ENCODE data around the gene TSHZ3.

TSHZ3 gene

DNA sequence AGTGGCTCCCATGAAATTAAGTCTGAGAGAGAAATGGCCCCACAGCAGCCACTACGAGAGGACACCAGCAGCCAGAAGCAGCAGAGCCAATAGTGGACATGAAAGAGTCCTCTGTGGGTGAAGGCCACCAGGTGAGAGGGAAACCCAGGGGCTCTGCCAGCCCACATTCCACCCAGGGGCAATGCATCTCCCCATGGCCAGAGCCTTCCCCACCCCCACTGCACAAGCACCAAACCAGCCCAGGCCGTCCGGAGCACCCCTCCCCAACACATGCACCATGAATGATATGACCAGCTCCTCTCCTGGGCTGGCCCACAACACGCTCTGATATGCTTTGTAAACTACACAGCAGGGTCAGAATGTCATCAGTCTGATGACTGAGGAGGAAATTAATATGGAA, 66.9 kb downstream of the TSHZ3 start:
- no peak for DNase-seq

GRCh38 chr19:31280287-31281006, 68.8 kb downstream of the TSHZ3 start:
- DNase-seq = no peak

DNA sequence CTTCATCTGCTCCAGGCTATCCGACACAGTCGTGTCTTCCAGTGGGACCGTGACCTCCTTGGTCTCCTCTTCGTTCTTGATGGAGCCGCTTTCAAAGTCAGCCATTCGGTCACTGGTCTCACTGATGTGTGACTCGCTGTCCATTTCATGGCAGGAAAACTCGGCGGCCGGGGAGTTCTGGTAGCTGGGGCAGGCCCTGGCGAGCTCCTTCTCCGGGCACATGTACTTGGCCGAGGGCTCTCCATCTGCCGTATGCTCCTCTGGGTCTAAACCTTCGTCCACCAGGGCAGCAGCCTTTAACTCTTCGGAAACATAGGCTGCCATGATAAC, 69.8 kb downstream of the TSHZ3 start:
- no peak for DNase-seq

DNA sequence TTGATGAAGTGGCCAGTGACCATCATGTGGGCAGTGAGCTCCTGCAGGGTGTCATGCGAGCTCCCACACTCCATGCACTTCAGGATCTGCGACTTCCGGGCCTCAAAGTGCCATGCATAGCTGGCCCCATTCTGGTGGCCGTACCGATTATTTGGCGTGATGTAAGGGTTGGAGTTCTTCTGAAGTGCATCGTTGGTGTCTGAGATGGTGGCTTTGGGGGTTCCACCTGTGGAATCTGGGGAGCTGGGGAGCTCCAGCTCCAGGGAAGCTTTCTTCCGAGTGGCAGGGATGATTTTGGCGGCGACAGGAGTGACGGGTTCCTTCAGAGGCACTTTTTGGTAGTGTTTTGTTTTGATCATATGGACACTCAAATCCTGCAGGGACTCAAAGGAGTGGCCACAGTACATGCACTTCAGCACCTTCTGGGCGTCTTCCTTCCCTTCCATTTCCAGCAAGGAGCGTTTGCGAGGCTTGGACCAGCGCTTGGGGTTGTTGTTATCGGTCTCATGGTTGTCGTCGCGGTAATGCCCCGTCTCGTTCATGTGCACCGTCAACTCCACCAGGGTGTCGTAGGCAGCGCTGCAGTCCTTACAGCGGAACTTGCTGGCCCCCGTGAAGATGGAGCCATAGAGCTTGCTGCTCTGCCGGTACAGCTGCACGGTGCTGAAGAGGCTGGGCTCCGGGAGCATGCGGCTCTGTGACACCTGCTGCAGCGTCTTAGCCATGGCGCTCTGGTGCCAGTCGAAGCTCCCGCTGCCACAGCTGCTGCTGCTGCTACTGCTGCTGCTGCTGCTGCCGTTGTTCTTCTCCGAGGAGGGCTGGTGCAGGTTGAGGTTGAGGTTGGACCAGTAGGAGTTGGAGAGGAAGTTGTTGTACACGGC, 70.4 kb downstream of the TSHZ3 start:
- no peak for DNase-seq

GRCh38 chr19:31277516-31277915, 71.7 kb downstream of the TSHZ3 start:
- no peak for DNase-seq

DNA sequence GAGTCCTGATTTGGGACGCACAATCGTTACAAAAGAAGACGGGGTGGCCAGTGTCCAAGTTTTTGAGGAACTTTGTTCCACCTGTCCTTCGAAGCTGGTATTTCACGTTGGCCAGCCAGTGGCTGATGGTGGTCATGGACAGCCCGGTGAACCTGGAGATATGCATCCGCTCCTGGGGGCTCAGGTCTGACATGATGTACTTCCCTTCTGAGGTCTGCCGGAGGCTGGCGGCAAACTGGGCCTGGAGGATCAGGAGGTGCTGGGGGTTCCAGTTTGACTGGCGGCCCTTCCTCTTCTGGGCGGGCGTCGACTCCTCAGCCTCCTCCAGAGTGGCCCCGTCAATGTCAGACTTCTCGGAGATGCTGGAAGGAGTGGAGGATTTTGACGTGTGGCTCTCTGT, 72.4 kb downstream of the TSHZ3 start:
- DNase-seq = no peak

DNA sequence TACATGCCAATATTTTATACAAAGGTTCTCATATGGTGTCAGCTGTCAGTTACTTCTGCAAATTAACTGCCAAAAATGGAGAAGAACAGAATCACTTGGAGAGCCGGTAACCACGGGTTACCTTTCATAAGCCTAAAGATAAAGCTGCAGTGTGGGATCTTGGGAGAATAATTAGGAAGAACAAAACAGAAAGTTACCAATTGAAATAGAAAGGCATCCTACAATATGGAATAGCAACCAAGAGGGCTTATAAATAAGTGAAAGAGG, 74.2 kb downstream of the TSHZ3 start:
- no peak for DNase-seq

DNA sequence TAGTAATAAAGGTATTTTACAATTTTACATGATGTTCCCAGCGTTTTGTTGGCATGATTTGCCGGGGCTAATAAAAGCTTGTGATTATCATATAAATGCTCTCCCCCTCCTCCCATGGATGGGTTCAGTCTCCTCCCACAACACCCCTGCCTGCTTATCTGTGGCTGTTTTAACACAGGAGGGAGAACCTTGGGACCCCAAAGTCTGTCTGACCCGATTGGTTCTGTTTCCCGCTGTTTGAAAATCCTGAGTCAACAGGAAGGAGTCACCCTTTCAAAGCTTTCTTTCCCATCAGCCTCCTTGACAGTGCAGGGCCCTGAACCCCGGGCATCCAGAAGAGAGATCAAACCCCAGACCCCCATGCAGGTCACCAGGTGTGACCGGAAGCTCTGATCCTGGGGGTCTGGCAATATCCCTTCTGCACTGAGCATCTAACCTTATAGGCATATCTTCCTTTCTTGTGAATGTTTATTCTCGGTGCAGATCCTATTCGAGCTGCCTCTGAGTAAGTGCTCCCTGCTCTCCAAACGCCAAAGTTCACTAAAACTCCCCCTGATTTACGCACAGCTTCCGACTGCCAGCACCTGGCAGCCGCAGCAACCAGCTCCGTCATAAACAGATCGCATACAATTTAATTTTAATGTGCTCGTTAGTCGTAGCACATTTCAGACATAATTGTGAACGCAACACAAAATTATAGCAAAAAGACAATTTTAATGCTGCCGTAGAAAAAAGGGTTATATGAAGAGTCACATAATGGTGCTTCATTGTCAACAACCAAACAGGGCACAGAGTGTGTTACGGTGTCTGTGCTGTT, 74.8 kb downstream of the TSHZ3 start:
- no peak for DNase-seq

- no peak for DNase-seq
Observed at GRCh38 chr19:31272583-31273106, 76.6 kb downstream of the TSHZ3 start.

DNA sequence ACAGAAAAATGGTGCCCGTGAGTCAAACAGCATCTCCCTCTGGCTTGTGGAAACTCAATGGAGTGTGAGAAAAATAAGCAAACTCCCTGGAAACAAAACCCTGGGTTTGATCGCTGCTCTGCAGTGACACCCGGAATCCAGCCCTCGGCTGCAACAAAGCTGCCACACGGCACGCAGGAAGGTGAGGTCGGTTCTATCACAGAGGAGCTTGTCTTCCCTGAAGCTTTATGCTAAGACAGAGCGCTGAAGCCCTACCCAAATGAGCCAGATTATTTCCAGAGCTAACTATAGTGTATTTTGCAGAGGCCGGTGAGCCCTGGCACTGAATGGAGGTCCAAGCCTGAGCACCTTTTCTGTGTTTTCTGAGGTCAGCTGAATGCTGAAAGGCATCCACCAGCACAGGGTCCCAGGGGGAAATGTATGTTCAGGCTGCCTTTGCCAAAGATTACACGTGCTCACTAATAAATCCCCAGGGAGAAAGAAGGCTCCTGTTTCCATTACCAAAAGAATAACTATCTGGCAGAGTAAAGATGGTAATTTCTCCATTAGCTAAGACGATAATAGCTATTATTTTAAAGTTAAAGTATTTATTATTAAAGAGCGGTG, 77.8 kb downstream of the TSHZ3 start:
- DNase-seq = no peak

DNA sequence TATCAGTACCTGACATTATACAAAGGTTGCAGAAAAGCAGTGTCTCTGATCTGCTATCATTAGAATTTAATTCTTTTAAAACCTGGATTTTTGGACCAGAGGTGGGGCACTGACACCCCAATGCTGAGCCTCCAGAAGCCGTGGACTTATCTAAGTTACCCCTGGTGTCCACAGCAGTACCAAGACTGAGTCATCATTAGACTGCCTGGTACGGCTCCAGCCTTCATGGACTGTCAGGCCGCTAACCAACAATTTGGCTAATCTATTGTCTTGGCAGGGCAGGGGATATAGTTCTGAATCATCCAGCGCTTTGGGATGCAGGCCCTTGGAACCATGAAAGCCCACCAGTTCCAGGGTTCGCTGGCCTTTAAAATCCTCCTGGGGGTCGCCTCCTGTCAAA, 78.3 kb downstream of the TSHZ3 start:
- peak; percentile 23 for DNase-seq

DNA sequence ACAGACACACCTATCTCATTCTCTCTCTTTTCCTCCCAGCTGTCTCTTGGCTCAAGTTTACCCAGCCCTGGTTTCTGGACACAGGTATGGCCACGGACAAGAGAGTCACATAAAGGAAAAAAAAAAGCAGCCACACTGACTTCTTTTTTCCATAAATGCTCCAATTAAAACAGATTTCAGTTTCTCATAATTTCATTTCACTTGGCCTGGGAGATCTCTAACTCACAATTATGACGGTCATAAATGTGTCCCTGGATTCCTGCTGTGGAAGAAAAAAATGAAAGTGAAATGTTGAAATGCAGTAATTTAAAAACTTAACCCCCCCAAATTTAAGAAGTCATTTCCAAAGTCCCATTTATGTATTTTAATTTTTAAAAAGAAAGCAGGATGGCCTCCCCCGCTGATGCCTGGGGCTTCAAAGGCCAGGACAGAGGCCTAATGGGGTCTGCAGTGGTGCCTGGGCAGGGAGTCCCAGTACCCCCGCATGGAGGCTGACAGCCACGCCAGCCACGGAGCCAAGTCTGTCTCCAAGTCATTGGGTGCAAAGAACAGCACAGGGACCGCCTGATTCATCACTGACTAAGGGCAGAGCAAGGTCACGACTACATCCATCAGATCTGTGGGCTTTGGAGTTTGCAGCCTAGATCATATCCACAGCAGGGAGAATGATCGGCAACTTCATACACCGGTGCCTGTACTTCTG, 79.7 kb downstream of the TSHZ3 start:
- no peak for DNase-seq

GRCh38 chr19:31268751-31269383, 80.4 kb downstream of the TSHZ3 start:
- DNase-seq = no peak

- DNase-seq = no peak
Observed at GRCh38 chr19:31266731-31267130, 82.5 kb downstream of the TSHZ3 start.

GRCh38 chr19:31266196-31266595, 83.0 kb downstream of the TSHZ3 start:
- no peak for DNase-seq

DNA sequence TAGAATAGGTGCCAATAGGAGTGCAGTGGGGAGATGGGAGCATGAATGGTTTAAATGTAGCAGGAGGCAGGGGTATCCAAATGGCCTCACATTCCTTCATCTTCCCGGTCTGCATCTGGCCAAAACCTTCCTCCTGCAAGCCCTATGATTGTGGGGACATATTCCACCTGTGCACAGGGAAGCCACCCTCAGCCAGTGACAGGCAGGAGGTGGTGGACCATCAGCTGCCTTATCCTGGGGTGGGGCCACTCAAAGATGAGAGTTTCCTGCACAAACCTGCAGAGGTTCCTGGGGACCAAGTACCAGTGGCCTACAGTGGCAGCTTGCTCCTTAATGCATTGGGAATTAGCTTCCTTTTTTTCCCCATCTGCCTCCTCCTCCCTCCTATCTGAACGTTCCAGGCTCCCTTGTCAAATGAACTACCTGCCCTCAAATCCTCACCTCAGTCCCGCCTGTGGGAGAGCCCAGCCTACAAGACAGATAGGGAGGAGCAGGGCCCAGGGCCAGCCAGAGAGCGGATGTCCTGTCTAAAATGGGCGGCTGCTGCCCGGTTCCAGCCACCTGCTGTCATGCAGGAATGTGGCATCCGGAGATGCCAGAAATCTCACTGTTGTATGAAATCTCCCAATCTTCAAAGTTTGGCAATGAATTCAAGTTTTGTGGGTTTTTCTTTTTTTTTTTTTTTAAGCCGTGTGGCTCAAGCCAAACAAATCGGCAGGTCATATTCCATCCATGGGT, 85.0 kb downstream of the TSHZ3 start:
- DNase-seq = no peak

- DNase-seq = peak; percentile 10
Observed at GRCh38 chr19:31263328-31263727, 85.9 kb downstream of the TSHZ3 start.

- DNase-seq = no peak
Observed at GRCh38 chr19:31262725-31263191, 86.5 kb downstream of the TSHZ3 start.

DNA sequence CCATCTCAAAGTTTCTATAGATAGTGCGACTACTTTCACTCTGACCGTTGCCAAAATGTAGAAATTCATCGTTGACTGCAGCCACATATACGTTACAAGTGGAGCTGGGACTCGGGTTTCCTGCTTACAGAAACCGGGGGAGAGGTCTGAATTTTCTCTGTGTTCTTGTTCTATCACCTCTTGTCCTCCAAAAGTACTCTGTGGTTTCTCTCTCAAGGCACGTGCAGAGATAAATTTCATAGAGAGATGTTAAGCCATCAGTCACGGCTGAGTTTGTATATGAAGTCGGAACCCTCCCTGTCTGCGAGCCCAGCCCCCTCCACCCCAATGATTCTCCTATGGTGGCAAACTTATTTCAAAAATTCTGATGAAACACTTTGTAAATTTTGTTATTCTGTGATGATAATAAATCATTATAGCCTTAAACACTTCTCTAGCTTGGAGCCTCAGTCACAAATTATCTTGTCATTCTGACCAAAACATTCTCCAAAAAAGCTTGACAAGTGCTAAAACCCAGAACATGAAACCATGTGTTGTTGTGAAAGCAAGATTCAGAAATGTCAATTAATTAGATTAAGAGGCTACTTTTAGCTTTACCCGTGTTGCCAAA, 87.5 kb downstream of the TSHZ3 start:
- no peak for DNase-seq

DNA sequence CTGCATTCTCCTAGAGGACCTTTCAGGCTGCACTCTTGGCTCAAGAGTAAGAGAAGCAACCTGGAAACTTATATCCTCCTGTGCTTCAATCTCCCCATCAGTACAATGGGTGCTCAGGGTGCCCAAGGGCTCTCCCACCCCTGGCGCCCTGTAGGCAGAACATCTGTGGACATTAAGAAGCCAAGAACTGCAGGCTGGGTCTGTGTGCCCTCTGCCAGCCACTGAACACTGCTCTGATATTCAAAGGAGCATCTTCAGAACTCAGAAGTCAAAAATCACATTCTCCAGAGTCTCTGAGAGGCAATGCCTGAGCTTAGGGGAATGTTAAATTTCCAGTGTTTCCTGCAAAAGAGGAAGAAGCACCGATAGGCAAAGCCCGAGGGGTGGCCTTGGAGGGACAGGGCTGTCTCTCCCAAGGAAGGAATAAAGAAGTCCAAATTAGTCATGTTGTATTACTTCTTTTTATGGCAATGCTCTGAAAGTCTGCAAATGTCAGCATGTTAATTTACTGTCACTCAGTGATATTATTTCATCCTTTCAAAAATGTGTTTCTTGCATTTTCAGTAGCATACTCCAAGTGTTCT, 88.1 kb downstream of the TSHZ3 start:
- no peak for DNase-seq

All from fibroblast of skin of back (primary cell).